NOMO-1 treated with DMSO at 0.1 percent for 48 hours (cell line): Measurements from ENCODE around the gene HLF.

Source experiments
- DNase-seq: peaks from one replicate; lab custom pipeline; 2025; ENCODE audit not compliant: unreplicated experiment; lab: John Stamatoyannopoulos, UW

The HLF gene

GRCh38 chr17:55254375-55254774 is 10.4 kb upstream of the HLF start:
- no peak for DNase-seq

GRCh38 chr17:55258578-55259135 is 6.1 kb upstream of the HLF start:
- no peak for DNase-seq

- no peak for DNase-seq
Measured at GRCh38 chr17:55259684-55260111, 5.1 kb upstream of the HLF start.

- DNase-seq: no peak
Measured at GRCh38 chr17:55261311-55261710, 3.4 kb upstream of the HLF start.

GRCh38 chr17:55263569-55264277 is 1.0 kb upstream of the HLF start:
- no peak for DNase-seq

- DNase-seq: no peak
Measured at GRCh38 chr17:55264278-55264644, 499 bp upstream of the HLF start.

- no peak for DNase-seq
Measured at GRCh38 chr17:55265311-55266021, 706 bp downstream of the HLF start.

- no peak for DNase-seq
Measured at GRCh38 chr17:55266051-55266957, 1.5 kb downstream of the HLF start.

GRCh38 chr17:55266958-55267688 is 2.4 kb downstream of the HLF start:
- DNase-seq: no peak

GRCh38 chr17:55267777-55268648 is 3.3 kb downstream of the HLF start:
- DNase-seq: no peak

- no peak for DNase-seq
Measured at GRCh38 chr17:55268649-55269480, 4.1 kb downstream of the HLF start.

GRCh38 chr17:55269894-55270293 is 5.1 kb downstream of the HLF start:
- DNase-seq: no peak

- DNase-seq: no peak
Measured at GRCh38 chr17:55271223-55271571, 6.4 kb downstream of the HLF start.

GRCh38 chr17:55271958-55272710 is 7.4 kb downstream of the HLF start:
- no peak for DNase-seq

- no peak for DNase-seq
Measured at GRCh38 chr17:55272711-55273578, 8.2 kb downstream of the HLF start.

- DNase-seq: no peak
Measured at GRCh38 chr17:55273579-55274354, 9.0 kb downstream of the HLF start.
